Endothelial cell (in vitro differentiated cells): Measurements from ENCODE around the gene ATP6AP1. TPM values are rescaled to one million over a fixed set of nuclear protein-coding genes. Genes with fewer than 3 reads are reported as not detected.

ENCODE experiments used
- DNase-seq: peaks from one replicate; pipeline ENCODE4 v3.0.0; 2021; ENCODE audit warnings: low spot score
- H3K27ac Mint-ChIP-seq: one replicate; pipeline ENCODE4 v1.8.0; 2021; ENCODE audit warnings: mixed read lengths, inconsistent platforms; ENCODE audit not compliant: unreplicated experiment
- H3K27me3 Mint-ChIP-seq: one replicate; pipeline ENCODE4 v1.8.0; 2021; ENCODE audit warnings: mild to moderate bottlenecking, moderate library complexity, mixed read lengths, inconsistent platforms; ENCODE audit not compliant: unreplicated experiment
- H3K36me3 Mint-ChIP-seq: one replicate; pipeline ENCODE4 v1.8.0; 2021; ENCODE audit warnings: mild to moderate bottlenecking, low read depth, mixed read lengths, inconsistent platforms; ENCODE audit not compliant: unreplicated experiment
- H3K4me1 Mint-ChIP-seq: one replicate; pipeline ENCODE4 v1.8.0; 2021; ENCODE audit warnings: mild to moderate bottlenecking, mixed read lengths, inconsistent platforms; ENCODE audit not compliant: unreplicated experiment
- H3K4me3 Mint-ChIP-seq: one replicate; pipeline ENCODE4 v1.8.0; 2021; ENCODE audit warnings: mild to moderate bottlenecking, mixed read lengths, inconsistent platforms; ENCODE audit not compliant: unreplicated experiment
- H3K9me3 Mint-ChIP-seq: one replicate; pipeline ENCODE4 v1.8.0; 2021; ENCODE audit warnings: mixed read lengths, inconsistent platforms; ENCODE audit not compliant: unreplicated experiment
- total RNA-seq: library from RNA; stranded (reverse); fragmentation: NEBNext Ultra II Directional; extraction: Animal tissue kit (Norgen Biotek cat#: 25700); gene quantifications from one replicate; pipeline ENCODE4 v1.2.1, GENCODE V29; 2021; ENCODE audit not compliant: unreplicated experiment
- TF ChIP-seq, protein P1 (sequence below): fragments of 200-600 bp; sonication (generic); IDR thresholded peaks from one replicate; pipeline ENCODE4 v1.5.0; 2021; ENCODE audit warnings: antibody characterized with exemption; ENCODE audit not compliant: unreplicated experiment

Gene ATP6AP1
- total RNA-seq, 1 donor from 2014 or later, result 100 TPM

DNA sequence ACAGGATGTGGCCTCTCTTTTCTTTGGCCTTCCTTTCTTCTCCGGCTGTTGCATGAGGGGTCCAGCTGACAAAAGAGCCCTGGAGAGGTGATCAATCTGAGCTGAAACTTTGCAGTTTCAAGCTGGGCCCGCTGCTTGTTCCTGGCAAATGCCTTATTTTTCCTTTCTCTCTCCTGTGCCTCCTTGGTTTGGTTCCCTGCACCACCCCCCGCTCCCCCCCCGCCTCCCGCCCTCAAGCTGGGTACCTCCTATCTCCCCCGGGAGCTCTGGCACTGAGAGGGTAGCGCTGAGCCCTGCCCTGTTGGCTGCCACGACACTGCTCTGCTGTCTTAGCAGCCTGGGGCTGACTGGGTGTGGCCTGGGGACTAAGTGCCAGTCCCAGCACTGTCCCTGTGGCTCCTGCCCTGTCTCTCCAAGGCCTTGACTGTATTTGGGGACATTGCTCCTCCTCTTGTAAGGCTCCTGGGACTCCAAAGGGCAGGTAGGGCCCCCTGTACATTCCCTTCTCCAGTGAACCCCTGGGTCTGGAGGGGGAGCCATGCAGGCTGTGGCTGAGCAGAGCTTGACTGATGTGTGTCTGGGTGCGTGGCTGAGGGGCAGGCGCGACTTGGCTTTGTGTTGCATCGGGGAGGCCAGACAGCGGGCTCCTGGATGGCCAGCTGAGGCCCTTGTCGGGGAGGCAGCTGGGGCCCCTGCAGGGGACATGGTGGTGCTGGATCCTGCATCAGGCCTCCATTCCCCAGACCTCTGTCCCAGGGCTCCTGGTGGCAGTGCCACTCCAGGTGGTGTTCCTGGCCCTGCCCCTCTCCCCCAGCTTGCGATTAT is 30.7 kb downstream of the ATP6AP1 start:
- peaks cover 2% of the 10 kb centered on the region for H3K27me3 Mint-ChIP-seq
- H3K4me3 Mint-ChIP-seq, result peak overlapping the region; percentile 87
- TF ChIP-seq, protein P1, sequence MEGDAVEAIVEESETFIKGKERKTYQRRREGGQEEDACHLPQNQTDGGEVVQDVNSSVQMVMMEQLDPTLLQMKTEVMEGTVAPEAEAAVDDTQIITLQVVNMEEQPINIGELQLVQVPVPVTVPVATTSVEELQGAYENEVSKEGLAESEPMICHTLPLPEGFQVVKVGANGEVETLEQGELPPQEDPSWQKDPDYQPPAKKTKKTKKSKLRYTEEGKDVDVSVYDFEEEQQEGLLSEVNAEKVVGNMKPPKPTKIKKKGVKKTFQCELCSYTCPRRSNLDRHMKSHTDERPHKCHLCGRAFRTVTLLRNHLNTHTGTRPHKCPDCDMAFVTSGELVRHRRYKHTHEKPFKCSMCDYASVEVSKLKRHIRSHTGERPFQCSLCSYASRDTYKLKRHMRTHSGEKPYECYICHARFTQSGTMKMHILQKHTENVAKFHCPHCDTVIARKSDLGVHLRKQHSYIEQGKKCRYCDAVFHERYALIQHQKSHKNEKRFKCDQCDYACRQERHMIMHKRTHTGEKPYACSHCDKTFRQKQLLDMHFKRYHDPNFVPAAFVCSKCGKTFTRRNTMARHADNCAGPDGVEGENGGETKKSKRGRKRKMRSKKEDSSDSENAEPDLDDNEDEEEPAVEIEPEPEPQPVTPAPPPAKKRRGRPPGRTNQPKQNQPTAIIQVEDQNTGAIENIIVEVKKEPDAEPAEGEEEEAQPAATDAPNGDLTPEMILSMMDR, result no peak
- H3K9me3 Mint-ChIP-seq, result no peaks in the 10 kb centered on the region
- no peak overlapping the region for H3K27ac Mint-ChIP-seq
- H3K36me3 Mint-ChIP-seq, result peaks cover 9% of the 10 kb centered on the region
- DNase-seq, result no peak
- H3K4me1 Mint-ChIP-seq, result peaks cover 3% of the 10 kb centered on the region

DNA sequence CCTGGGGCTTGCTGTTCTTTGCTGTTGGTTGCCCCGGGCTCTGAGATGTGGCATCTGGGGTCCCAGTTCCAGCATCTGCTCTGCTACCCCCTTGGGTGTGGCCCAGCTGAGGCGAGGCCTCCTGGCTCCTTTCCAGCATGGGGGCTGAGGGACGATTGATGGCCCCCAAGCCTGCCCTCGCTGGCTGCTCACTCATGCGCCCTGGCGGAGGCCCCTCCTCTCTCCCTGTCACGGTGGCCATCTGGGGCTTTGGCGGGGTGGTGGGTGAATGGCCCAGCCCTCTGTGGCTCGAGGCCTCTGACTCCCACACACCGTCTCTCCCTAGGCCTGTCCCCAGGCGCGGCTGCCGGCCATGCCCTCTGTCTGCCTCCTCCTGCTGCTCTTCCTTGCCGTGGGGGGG is 31.4 kb downstream of the ATP6AP1 start:
- TF ChIP-seq, protein P1, result no peak
- Mint-ChIP-seq H3K4me1 (peaks cover 3% of the 10 kb centered on the region), H3K27ac (no peak overlapping the region), H3K27me3 (peaks cover 2% of the 10 kb centered on the region), H3K36me3 (peaks cover 9% of the 10 kb centered on the region), H3K4me3 (peak overlapping the region; percentile 31), H3K9me3 (no peaks in the 10 kb centered on the region)
- DNase-seq, result no peak

DNA sequence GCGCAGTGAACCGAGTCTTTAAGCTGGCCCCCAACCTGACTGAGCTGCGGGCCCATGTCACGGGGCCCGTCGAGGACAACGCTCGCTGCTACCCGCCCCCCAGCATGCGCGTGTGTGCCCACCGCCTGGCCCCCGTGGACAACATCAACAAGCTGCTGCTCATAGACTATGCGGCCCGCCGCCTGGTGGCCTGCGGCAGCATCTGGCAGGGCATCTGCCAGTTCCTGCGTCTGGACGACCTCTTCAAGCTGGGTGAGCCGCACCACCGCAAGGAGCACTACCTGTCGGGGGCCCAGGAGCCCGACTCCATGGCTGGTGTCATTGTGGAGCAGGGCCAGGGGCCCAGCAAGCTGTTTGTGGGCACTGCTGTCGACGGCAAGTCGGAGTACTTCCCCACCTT is 31.8 kb downstream of the ATP6AP1 start:
- H3K27me3 Mint-ChIP-seq, result peaks cover 2% of the 10 kb centered on the region
- no peak for DNase-seq
- TF ChIP-seq, protein P1, result no peak
- H3K27ac Mint-ChIP-seq, result no peak overlapping the region
- H3K4me1 Mint-ChIP-seq, result peaks cover 3% of the 10 kb centered on the region
- H3K4me3 Mint-ChIP-seq, result no peak overlapping the region
- peaks cover 9% of the 10 kb centered on the region for H3K36me3 Mint-ChIP-seq
- H3K9me3 Mint-ChIP-seq, result no peaks in the 10 kb centered on the region

DNA sequence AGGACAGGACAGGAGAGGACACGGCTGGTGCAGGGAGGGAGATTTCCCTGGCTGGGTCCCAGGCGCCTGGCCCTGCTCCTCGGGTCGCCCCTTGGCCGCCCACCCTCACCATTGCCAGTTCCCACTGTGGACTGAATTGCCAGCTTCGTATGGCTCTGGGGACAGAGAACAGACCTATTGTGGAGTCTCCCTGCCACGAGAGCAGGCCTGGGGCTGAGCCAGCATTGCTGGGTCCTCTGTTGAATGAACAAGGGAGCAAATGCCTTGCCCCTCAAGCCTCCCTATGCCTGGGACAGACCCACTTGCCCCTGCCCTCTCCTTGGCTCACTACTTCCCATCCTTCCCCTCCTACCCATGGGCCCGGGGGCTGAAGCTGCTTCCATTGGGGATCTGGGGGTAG is 33.9 kb downstream of the ATP6AP1 start:
- no peak overlapping the region for H3K4me3 Mint-ChIP-seq
- TF ChIP-seq, protein P1, result no peak
- H3K9me3 Mint-ChIP-seq, result no peaks in the 10 kb centered on the region
- H3K4me1 Mint-ChIP-seq, result peaks cover 1% of the 10 kb centered on the region
- H3K36me3 Mint-ChIP-seq, result peaks cover 6% of the 10 kb centered on the region
- no peak overlapping the region for H3K27ac Mint-ChIP-seq
- no peak for DNase-seq
- H3K27me3 Mint-ChIP-seq, result peaks cover under 1% of the 10 kb centered on the region

DNA sequence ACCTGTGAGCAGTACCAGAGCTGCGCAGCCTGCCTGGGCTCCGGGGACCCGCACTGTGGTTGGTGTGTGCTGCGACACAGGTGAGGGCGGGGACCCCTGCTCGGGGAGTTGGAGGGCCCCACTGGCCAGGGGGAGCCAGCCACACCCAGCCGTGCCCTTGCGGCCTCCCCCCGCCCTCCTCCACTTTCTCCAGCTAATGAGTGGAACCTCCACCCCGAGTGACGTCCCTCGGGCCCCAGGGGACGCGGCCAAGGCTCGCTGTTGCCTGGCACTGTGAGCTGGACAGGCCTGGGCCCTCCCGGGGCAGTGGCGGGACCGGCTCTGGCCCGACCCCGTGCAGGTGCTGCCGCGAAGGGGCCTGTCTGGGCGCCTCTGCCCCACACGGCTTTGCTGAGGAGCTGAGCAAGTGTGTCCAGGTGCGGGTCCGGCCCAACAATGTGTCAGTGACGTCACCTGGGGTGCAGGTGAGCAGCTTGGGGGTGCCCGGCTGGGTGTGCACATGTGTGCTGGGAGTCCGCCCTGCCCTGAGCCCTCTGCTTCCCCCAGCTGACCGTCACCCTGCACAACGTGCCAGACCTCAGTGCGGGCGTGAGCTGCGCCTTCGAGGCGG is 35.2 kb downstream of the ATP6AP1 start:
- no peak overlapping the region for H3K27ac Mint-ChIP-seq
- no peak for DNase-seq
- TF ChIP-seq, protein P1, result no peak
- H3K4me1 Mint-ChIP-seq, result no peaks in the 10 kb centered on the region
- H3K27me3 Mint-ChIP-seq, result no peaks in the 10 kb centered on the region
- H3K36me3 Mint-ChIP-seq, result peaks cover 5% of the 10 kb centered on the region
- no peak overlapping the region for H3K4me3 Mint-ChIP-seq
- H3K9me3 Mint-ChIP-seq, result no peaks in the 10 kb centered on the region
